Mucosa of descending colon (tissue), 3 donors: ENCODE data around the gene GNAQ. TPM values are rescaled to one million over a fixed set of nuclear protein-coding genes. Genes with fewer than 3 reads are reported as not detected.

ENCODE experiments used
- ATAC-seq: fragments of 200-7000 bp; cut with Tn5 transposase; one replicate; pipeline ENCODE4 v1.9.1; 2020; ENCODE audit warnings: mild to moderate bottlenecking, moderate library complexity
- DNase-seq, 3 donors: peaks; one replicate each; pipeline ENCODE4 v3.0.0-alpha.2; 2020
- H3K36me3 ChIP-seq: fragments of 200-600 bp; one replicate; pipeline ENCODE4 v1.8.0; 2021; ENCODE audit warnings: low read depth, mild to moderate bottlenecking
- H3K4me1 ChIP-seq: fragments of 200-600 bp; one replicate; pipeline ENCODE4 v1.8.0; 2021; ENCODE audit warnings: low read depth, mild to moderate bottlenecking
- H3K4me3 ChIP-seq: fragments of 200-600 bp; one replicate; pipeline ENCODE4 v1.8.0; 2021; ENCODE audit warnings: mild to moderate bottlenecking
- H3K9me3 ChIP-seq: fragments of 200-600 bp; one replicate; pipeline ENCODE4 v1.8.0; 2021; ENCODE audit warnings: mild to moderate bottlenecking
- intact Hi-C, 2 donors: fragments of 100-400 bp; cut with DNase I in 1 of 2; cut with micrococcal nuclease in 1 of 2; formaldehyde crosslinking; loops; one replicate each; pipeline versions ENCODE4 v1.11.0 to v1.11.1; 2022; cut with DNase I, micrococcal nuclease
- total RNA-seq, 3 donors: library from RNA; stranded (reverse); fragmentation: NEBNext Ultra II Directional in 2 of 3; extraction: Animal tissue kit (Norgen Biotek cat#: 25700) in 2 of 3; gene quantifications; one replicate each; pipeline versions ENCODE4 v1.2.1 to v1.2.4, GENCODE V29; 2021 to 2023
- TF ChIP-seq, protein P1 (sequence below): fragments of 200-600 bp; IDR thresholded peaks from one replicate; pipeline ENCODE4 v1.8.0; 2022; ENCODE audit warnings: antibody characterized with exemption, mild to moderate bottlenecking
- donor health status: DM: no; HTN: no; CAD: no; lungs with moderate emphysema.
- donor health status: DM: no; HTN: no; CAD: no.
- donor health status: DM: no; HTN: yes; CAD: no.

The GNAQ gene
- total RNA-seq, 3 donors from 2014 or later = 95.9 to 115 (median 104) TPM

- ATAC-seq = no peak
- TF ChIP-seq, protein P1, sequence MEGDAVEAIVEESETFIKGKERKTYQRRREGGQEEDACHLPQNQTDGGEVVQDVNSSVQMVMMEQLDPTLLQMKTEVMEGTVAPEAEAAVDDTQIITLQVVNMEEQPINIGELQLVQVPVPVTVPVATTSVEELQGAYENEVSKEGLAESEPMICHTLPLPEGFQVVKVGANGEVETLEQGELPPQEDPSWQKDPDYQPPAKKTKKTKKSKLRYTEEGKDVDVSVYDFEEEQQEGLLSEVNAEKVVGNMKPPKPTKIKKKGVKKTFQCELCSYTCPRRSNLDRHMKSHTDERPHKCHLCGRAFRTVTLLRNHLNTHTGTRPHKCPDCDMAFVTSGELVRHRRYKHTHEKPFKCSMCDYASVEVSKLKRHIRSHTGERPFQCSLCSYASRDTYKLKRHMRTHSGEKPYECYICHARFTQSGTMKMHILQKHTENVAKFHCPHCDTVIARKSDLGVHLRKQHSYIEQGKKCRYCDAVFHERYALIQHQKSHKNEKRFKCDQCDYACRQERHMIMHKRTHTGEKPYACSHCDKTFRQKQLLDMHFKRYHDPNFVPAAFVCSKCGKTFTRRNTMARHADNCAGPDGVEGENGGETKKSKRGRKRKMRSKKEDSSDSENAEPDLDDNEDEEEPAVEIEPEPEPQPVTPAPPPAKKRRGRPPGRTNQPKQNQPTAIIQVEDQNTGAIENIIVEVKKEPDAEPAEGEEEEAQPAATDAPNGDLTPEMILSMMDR = no peak
- Histone ChIP-seq H3K9me3 (no peaks in the 10 kb centered on the region), H3K4me3 (no peak overlapping the region), H3K4me1 (peaks cover 42% of the 10 kb centered on the region), H3K36me3 (no peaks in the 10 kb centered on the region)
- intact Hi-C loops = no loop called here
- DNase-seq = no peak
Observed at GRCh38 chr9:78006734-78007133, 24.9 kb downstream of the GNAQ start.

GRCh38 chr9:78005231-78006002 lies 26.2 kb downstream of the GNAQ start:
- Histone ChIP-seq H3K4me1 (peaks cover 30% of the 10 kb centered on the region), H3K36me3 (no peaks in the 10 kb centered on the region), H3K4me3 (no peak overlapping the region), H3K9me3 (no peaks in the 10 kb centered on the region)
- intact Hi-C loops = no loop called here
- TF ChIP-seq, protein P1 = no peak
- ATAC-seq (no peak), DNase-seq (no peak)

GRCh38 chr9:78004478-78005229 lies 27.0 kb downstream of the GNAQ start:
- peaks cover 23% of the 10 kb centered on the region for H3K4me1 ChIP-seq
- DNase-seq (no peak), ATAC-seq (peak; percentile 85)

GRCh38 chr9:78003730-78004129 lies 27.9 kb downstream of the GNAQ start:
- intact Hi-C loops = no loop called here
- peaks cover 19% of the 10 kb centered on the region for H3K4me1 ChIP-seq
- H3K4me3 ChIP-seq = no peak overlapping the region
- H3K36me3 ChIP-seq = no peaks in the 10 kb centered on the region
- H3K9me3 ChIP-seq = no peaks in the 10 kb centered on the region
- TF ChIP-seq, protein P1 = no peak
- ATAC-seq = peak; percentile 38
- DNase-seq = no peak

More at GRCh38 chr9:78004478-78005229, 27.0 kb downstream of the GNAQ start:
- TF ChIP-seq, protein P1 = no peak
- intact Hi-C loops = no loop called here
- H3K4me3 ChIP-seq = no peak overlapping the region
- H3K36me3 ChIP-seq = no peaks in the 10 kb centered on the region
- H3K9me3 ChIP-seq = no peaks in the 10 kb centered on the region

GRCh38 chr9:78001946-78002731 lies 29.5 kb downstream of the GNAQ start:
- ATAC-seq = no peak
- H3K4me3 ChIP-seq = no peak overlapping the region
- no peak for DNase-seq

More at GRCh38 chr9:78001946-78002731, 29.5 kb downstream of the GNAQ start:
- TF ChIP-seq, protein P1 = no peak
- no peaks in the 10 kb centered on the region for H3K36me3 ChIP-seq
- H3K4me1 ChIP-seq = peaks cover 19% of the 10 kb centered on the region
- no peaks in the 10 kb centered on the region for H3K9me3 ChIP-seq
- intact Hi-C loops = no loop called here
